Measurements from ENCODE around the gene ISG20.
"Not testable (repeated sequence)": the region's sequence is repeated elsewhere in the genome, so short reads cannot be mapped to it uniquely, and the experiment has no call there.

The ISG20 gene

GRCh38 chr15:88619796-88620195 lies 19.0 kb upstream of the ISG20 start:
- DNase-seq: no peak

- peak; percentile 97 for DNase-seq
These were observed 17.6 kb upstream of the ISG20 start, which contains the start of gene AEN for GRCh38 chr15:88620995-88621772. AEN (plus strand) TSS chr15:88621340; CDS start chr15:88626210, 4,870 bp downstream.

DNA sequence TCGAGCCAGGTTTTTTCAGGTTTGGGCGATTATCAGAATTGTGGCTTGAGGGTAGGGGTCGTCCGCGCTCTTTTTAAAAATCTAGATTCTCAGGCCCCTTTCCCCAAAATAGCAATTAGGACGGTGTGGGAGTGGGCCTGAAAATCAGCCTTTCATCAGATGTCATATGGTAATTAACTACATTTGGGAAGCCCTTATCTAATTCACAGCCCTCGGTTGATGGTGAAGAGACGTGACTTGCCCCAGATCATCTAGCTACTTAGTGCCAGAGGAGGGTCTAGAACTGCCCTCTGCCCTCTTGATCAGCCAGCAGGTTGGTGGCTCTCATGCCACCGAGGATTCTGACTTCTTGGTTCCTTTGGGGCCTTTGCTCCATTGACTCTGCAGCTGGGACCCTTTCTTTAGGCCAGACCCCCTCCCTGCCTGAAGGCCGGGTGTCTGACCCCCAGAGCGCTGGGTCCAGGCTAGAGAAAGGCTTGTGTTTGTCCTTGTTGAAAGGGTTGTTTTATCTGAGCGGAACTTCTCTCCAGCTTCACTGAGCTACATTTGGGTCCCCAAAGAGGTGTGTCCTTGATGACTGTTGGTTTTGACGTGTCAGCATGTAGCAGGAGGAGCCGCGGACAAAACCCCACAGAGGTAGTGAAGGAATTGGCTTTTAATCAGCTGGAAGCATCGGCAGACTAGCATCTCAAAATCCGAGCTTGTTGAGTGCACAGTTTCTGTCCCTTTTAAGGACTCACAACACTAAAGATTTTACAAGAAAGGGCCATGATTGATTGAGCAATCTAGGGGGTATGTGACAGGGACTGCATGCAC lies 16.8 kb upstream of the ISG20 start:
- DNase-seq: peak; percentile 77

DNA sequence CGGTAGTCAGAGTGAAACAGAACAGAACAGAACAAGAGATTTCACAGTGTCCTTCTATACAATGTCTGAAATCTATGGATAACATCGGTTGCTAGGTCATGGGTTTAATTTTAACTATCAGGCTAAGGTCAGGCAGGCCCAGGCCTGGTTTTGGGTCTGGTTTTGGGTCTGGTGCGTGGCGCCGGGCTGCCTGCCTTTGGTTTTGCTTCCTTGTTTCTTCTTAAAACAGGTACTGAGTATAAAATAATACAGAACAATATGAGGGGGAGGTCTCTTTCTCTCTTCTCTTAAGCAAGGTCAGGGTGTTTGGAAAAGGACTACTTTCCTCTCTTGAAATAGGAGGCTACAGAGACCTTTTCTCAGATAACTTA lies 16.2 kb upstream of the ISG20 start:
- no peak for DNase-seq

DNA sequence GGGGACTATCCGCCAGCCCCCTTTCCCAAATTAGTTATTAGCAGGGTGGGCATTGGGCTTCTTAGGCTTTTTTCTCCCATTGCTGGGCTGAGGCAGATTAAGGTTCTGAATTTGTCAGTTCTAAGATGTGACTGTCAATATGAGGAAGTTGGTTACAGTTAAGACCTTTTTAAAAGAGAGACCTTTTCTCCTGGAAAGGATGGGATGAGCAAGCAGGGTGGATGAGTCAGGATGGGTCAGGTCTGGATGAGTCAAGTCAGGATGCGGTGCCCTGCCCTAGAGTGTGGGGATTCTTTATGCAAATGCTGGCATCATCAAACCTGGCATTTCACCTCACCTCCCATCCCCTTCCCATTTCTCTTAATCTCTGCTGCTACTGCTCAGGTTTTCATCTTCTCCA lies 15.8 kb upstream of the ISG20 start:
- DNase-seq: no peak

GRCh38 chr15:88623632-88624031 lies 15.2 kb upstream of the ISG20 start:
- DNase-seq: no peak

- DNase-seq: peak; percentile 79
These were observed 14.5 kb upstream of the ISG20 start for GRCh38 chr15:88624156-88624970.

DNA sequence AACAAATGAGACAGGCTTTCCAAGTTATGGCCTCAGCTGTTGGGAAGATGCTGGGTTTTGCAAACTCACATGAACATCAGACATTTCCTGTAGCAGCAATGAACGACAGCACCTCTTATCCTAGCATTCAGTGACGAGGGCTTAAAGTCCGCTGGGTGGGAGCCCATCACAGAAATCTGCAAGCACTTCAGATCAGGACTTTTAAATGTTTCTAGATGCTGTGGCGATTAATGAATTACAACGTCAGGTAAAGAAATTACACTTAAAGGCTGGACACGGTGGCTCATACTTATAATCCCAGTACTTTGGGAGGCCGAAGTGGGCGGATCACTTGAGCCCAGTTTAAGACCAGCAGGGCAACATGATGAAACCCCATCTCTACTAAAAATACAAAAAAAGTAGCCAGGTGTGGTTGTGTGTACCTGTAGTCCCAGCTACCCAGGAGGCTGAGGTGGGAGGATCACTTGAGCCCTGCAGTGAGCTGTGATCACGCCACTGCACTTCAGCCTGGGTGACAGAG lies 13.8 kb upstream of the ISG20 start:
- DNase-seq: no peak

GRCh38 chr15:88625943-88626741 lies 12.7 kb upstream of the ISG20 start:
- no peak for DNase-seq

DNA sequence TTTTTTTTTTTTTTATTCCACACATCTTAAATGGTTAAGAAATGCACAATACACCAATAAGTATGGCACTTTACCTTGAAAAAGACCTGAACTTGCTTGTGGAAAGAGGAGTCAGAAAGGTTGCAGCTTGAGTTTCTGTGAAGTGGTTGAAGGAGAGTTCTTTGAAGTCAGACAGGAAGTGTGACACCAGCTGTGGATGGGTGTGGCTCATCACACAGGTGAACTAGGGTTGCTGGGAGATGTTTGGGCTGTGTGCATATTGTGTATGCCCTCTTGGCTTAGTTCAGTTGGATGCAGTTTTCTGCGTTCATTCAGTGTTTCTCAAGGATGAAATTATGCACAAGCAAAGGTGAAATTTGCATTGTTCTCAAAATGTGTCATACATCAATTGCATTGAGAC lies 11.4 kb upstream of the ISG20 start:
- peak; percentile 90 for DNase-seq

- DNase-seq: no peak
These were observed 10.7 kb upstream of the ISG20 start for GRCh38 chr15:88628018-88628654.

- DNase-seq: no peak
These were observed 9.7 kb upstream of the ISG20 start for GRCh38 chr15:88629071-88629470.

DNA sequence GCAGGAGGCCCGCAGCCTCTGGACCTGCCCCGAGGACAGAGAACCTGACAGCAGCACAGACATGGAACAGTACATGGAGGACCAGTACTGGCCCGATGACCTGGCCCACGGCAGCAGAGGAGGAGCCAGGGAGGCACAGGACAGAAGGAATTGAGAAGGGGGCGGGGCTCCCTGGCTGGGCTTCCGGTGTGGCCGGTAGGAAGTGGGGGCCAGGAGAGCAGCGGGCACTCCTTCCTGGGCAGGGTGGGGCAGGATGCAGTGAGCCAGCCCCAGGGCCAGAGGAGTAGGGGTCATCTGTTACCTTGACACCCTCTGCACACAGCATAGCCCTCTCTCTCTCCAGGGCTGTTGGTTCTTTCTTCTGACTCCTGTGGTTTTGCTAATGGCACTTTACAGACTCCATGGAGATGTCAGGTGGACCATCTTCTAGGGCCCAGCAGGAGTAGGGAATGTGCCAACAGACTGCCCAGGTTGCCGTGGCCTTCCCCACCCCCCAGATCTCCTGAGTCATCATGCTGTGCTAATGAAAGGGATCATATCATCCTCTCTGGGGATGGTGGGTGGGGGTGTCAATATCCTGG lies 8.6 kb upstream of the ISG20 start:
- no peak for DNase-seq

DNA sequence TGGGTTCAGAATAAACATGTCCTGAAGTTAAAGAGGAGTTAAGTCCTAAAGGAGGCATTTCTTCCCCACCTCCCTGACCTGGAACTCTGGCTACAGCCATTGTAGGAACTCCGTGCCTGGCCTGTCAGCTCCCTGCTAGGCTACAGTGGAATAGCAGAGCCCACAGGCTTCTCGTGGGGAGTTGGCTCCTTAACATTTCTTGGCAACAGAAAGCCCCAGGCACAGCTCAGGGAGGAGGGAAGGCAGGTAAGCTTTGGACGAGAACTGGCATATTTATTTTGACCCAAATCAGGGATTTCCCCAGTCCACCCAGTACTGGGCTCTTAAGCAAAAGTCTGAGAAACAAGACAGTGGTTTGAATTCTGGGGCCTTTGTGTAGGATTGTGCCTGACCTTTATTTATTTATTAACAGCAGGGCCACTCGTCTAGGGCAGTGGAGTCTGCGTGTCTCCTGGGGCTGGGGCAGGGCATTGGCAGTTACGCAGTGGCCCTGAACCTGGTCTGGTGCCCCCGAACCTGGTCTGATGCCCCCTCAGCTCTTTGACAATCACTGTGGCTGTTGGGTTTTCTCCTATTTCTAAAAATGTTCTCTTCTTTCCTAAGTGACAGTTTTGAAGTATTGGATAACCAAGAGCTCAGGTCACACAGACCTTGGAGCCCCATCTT lies 7.9 kb upstream of the ISG20 start:
- DNase-seq: no peak

GRCh38 chr15:88631464-88632028 lies 7.3 kb upstream of the ISG20 start:
- DNase-seq: no peak

DNA sequence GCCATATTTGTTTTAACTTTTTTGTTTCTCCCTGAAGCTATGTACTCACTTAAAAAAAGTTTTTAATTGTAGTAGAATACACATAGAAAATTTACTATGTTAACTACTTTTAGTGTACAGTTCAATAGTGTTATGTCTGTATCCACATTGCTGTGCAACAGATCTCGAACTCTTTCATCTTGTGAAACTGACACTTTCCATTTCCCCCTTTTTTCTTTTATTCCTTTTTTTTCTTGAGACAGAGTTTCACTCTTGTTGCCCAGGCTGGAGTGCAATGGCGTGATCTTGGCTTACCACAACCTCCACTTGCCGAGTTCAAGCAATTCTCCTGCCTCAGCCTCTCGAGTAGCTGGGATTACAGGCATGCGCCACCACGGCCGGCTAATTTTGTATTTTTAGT lies 6.0 kb upstream of the ISG20 start:
- DNase-seq: not testable (repeated sequence)

GRCh38 chr15:88634449-88634848 lies 4.4 kb upstream of the ISG20 start:
- no peak for DNase-seq

- peak; percentile 74 for DNase-seq
These were observed 3.5 kb upstream of the ISG20 start for GRCh38 chr15:88635318-88635717.

GRCh38 chr15:88636050-88636449 lies 2.8 kb upstream of the ISG20 start:
- DNase-seq: peak; percentile 87

GRCh38 chr15:88636654-88637053 lies 2.2 kb upstream of the ISG20 start:
- no peak for DNase-seq
